Activated naive CD8-positive, alpha-beta T cell treated with anti-CD3 and anti-CD28 coated beads, Interleukin-2, amount 10 ng/mL, durations not matched to agents 7 days and 5 days (primary cell): Measurements from ENCODE around the gene SEC14L1. TPM values are rescaled to one million over a fixed set of nuclear protein-coding genes. Genes with fewer than 3 reads are reported as not detected.
"Not testable (repeated sequence)": the region's sequence is repeated elsewhere in the genome, so short reads cannot be mapped to it uniquely, and the experiment has no call there.

Experiments
- ATAC-seq: fragments of 150-1000 bp; cut with Tn5 transposase; one replicate; pipeline ENCODE4 v1.10.0; 2021; ENCODE audit warnings: low read depth, moderate library complexity
- POLR2A ChIA-PET: fragments of 350-600 bp; sonication (Branson Sonifier 250); formaldehyde crosslinking; loops from one replicate; lab custom pipeline; 2021; ENCODE audit warnings: antibody characterized with exemption; lab: Charles Lee
- DNase-seq: peaks from one replicate; pipeline ENCODE4 v3.0.0; 2021
- H3K27ac Mint-ChIP-seq: one replicate; pipeline ENCODE4 v1.8.0; 2022; ENCODE audit warnings: mild to moderate bottlenecking, mixed read lengths
- H3K27me3 Mint-ChIP-seq: one replicate; pipeline ENCODE4 v1.8.0; 2022; ENCODE audit warnings: mild to moderate bottlenecking, moderate library complexity, mixed read lengths
- H3K36me3 Mint-ChIP-seq: one replicate; pipeline ENCODE4 v1.8.0; 2021; ENCODE audit warnings: mild to moderate bottlenecking, mixed read lengths
- H3K4me1 Mint-ChIP-seq: one replicate; pipeline ENCODE4 v1.8.0; 2021; ENCODE audit warnings: mixed read lengths
- H3K4me3 Mint-ChIP-seq: one replicate; pipeline ENCODE4 v1.8.0; 2022; ENCODE audit warnings: mild to moderate bottlenecking, moderate library complexity, mixed read lengths
- H3K9me3 Mint-ChIP-seq: one replicate; pipeline ENCODE4 v1.8.0; 2021; ENCODE audit warnings: mixed read lengths
- total RNA-seq, 2 experiments: library from RNA; stranded (reverse); gene quantifications; one replicate each; pipeline ENCODE4 v1.2.3, GENCODE V29; 2021

SEC14L1 gene
- total RNA-seq, 2 experiments from 2014 or later = 74.6 to 77.5 TPM

GRCh38 chr17:77255970-77256369 lies 115.2 kb downstream of the SEC14L1 start:
- H3K27ac Mint-ChIP-seq, DNase-seq, H3K4me3 Mint-ChIP-seq, H3K4me1 Mint-ChIP-seq, H3K36me3 Mint-ChIP-seq, POLR2A ChIA-PET, H3K9me3 Mint-ChIP-seq, ATAC-seq: not testable (repeated sequence)
- H3K27me3 Mint-ChIP-seq = peaks cover 14% of the 10 kb centered on the region

- POLR2A ChIA-PET = no interaction called here
Measured at GRCh38 chr17:77256710-77257109, 115.9 kb downstream of the SEC14L1 start.

GRCh38 chr17:77257169-77257568 lies 116.4 kb downstream of the SEC14L1 start:
- no peak for DNase-seq
- POLR2A ChIA-PET = no interaction called here
- Mint-ChIP-seq H3K27me3 (peaks cover 11% of the 10 kb centered on the region), H3K4me3 (no peak overlapping the region), H3K27ac (no peak overlapping the region), H3K36me3 (no peaks in the 10 kb centered on the region), H3K4me1 (peaks cover 4% of the 10 kb centered on the region), H3K9me3 (no peaks in the 10 kb centered on the region)
- ATAC-seq = no peak

More at GRCh38 chr17:77256710-77257109, 115.9 kb downstream of the SEC14L1 start:
- Mint-ChIP-seq H3K4me3 (no peak overlapping the region), H3K27ac (no peak overlapping the region), H3K27me3 (peaks cover 11% of the 10 kb centered on the region), H3K4me1 (peaks cover 4% of the 10 kb centered on the region), H3K9me3 (no peaks in the 10 kb centered on the region), H3K36me3 (no peaks in the 10 kb centered on the region)
- DNase-seq (no peak), ATAC-seq (no peak)

- peaks cover 4% of the 10 kb centered on the region for H3K4me1 Mint-ChIP-seq
- no peak overlapping the region for H3K4me3 Mint-ChIP-seq
- POLR2A ChIA-PET = no interaction called here
- ATAC-seq = no peak
- peaks cover 6% of the 10 kb centered on the region for H3K27me3 Mint-ChIP-seq
- H3K36me3 Mint-ChIP-seq = no peaks in the 10 kb centered on the region
- no peak overlapping the region for H3K27ac Mint-ChIP-seq
- no peaks in the 10 kb centered on the region for H3K9me3 Mint-ChIP-seq
- DNase-seq = no peak
Measured at GRCh38 chr17:77257596-77258458, 117.1 kb downstream of the SEC14L1 start.

- Mint-ChIP-seq H3K27me3 (peaks cover 6% of the 10 kb centered on the region), H3K9me3 (no peaks in the 10 kb centered on the region), H3K4me3 (no peak overlapping the region), H3K4me1 (peaks cover 4% of the 10 kb centered on the region), H3K27ac (no peak overlapping the region), H3K36me3 (no peaks in the 10 kb centered on the region)
- DNase-seq (no peak), ATAC-seq (no peak)
- POLR2A ChIA-PET = no interaction called here
Measured at GRCh38 chr17:77258638-77259037, 117.9 kb downstream of the SEC14L1 start.

GRCh38 chr17:77264617-77265230 lies 124.0 kb downstream of the SEC14L1 start:
- no peaks in the 10 kb centered on the region for H3K36me3 Mint-ChIP-seq
- H3K4me3 Mint-ChIP-seq = no peak overlapping the region
- DNase-seq (no peak), ATAC-seq (no peak)
- POLR2A ChIA-PET = no interaction called here
- H3K27me3 Mint-ChIP-seq = peaks cover 8% of the 10 kb centered on the region
- peaks cover 4% of the 10 kb centered on the region for H3K4me1 Mint-ChIP-seq
- H3K27ac Mint-ChIP-seq = no peak overlapping the region
- no peaks in the 10 kb centered on the region for H3K9me3 Mint-ChIP-seq

GRCh38 chr17:77266213-77266612 lies 125.4 kb downstream of the SEC14L1 start:
- Mint-ChIP-seq H3K27ac (no peak overlapping the region), H3K27me3 (peaks cover 8% of the 10 kb centered on the region), H3K4me1 (peaks cover 4% of the 10 kb centered on the region), H3K9me3 (no peaks in the 10 kb centered on the region), H3K4me3 (no peak overlapping the region), H3K36me3 (no peaks in the 10 kb centered on the region)
- DNase-seq = no peak
- POLR2A ChIA-PET = no interaction called here
- ATAC-seq = no peak
